ENCODE data around the gene EYA4. TPM values are rescaled to one million over a fixed set of nuclear protein-coding genes. Genes with fewer than 3 reads are reported as not detected.

The EYA4 gene
- polyA plus RNA-seq, 1 of the 3 experiments (the other 2 are of a cell fraction) = 0.08 TPM

DNA sequence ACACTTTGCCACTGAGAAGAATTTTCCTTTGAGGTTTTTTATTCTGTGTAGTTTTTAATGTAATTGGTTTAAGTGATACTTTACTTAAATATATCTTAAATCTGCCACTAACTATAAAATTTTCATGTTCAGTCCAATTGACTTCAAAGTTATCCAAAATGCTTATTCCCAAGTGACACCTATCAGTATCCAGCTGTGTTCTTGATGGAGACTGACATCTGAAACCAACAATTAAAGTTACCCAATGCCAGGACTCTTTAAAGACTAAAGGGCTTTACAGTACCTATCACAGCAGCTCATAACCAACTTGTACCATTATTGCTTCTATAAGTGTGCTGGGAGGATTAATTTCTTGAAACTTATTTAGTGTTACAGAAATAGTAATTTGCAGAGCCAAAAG is 13.8 kb upstream of the EYA4 start:
- no peaks in the 10 kb centered on the region for H3K27me3 ChIP-seq (ENCODE audit: insufficient read depth)
- H3K79me2 ChIP-seq (ENCODE audit: insufficient read depth) = no peaks in the 10 kb centered on the region
- H3K4me2 ChIP-seq = no peak overlapping the region
- POLR2A ChIA-PET = no interaction called here
- H3K9me2 ChIP-seq = no peaks in the 10 kb centered on the region
- CTCF ChIA-PET = no interaction called here
- no peaks in the 10 kb centered on the region for H3K9me3 ChIP-seq
- H3K27ac ChIP-seq (ENCODE audit: low read depth in 2 of 2, low read length in 1 of 2) = no peak overlapping the region
- no peaks in the 10 kb centered on the region for H4K20me1 ChIP-seq (ENCODE audit: insufficient read depth)
- no peaks in the 10 kb centered on the region for H3K4me1 ChIP-seq (ENCODE audit: control insufficient read depth in 1 of 2, insufficient read depth in 2 of 2, low read depth in 1 of 2, low read length in 1 of 2)
- no peak for TF ChIP-seq TEAD4 (IDR thresholded peaks at IDR 0.05; ENCODE audit: borderline replicate concordance, insufficient read depth)
- TF ChIP-seq RAD21 (IDR thresholded peaks at IDR 0.05; ENCODE audit: low read length) = no peak
- TF ChIP-seq MXI1 (IDR thresholded peaks at IDR 0.05; ENCODE audit: low read depth, low read length) = no peak
- TF ChIP-seq, protein P1, sequence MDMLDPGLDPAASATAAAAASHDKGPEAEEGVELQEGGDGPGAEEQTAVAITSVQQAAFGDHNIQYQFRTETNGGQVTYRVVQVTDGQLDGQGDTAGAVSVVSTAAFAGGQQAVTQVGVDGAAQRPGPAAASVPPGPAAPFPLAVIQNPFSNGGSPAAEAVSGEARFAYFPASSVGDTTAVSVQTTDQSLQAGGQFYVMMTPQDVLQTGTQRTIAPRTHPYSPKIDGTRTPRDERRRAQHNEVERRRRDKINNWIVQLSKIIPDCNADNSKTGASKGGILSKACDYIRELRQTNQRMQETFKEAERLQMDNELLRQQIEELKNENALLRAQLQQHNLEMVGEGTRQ (IDR thresholded peaks at IDR 0.05; ENCODE audit: borderline replicate concordance, low read depth, low read length) = no peak
- TF ChIP-seq GABPA (IDR thresholded peaks at IDR 0.05; ENCODE audit: low read depth) = no peak
- TF ChIP-seq EP300 (IDR thresholded peaks at IDR 0.05; ENCODE audit: borderline replicate concordance in 1 of 2, low read depth in 1 of 2, low read length in 1 of 2) = no peak
- TF ChIP-seq RCOR1 (IDR thresholded peaks at IDR 0.05; ENCODE audit: low read length) = no peak
- TF ChIP-seq, protein P2, sequence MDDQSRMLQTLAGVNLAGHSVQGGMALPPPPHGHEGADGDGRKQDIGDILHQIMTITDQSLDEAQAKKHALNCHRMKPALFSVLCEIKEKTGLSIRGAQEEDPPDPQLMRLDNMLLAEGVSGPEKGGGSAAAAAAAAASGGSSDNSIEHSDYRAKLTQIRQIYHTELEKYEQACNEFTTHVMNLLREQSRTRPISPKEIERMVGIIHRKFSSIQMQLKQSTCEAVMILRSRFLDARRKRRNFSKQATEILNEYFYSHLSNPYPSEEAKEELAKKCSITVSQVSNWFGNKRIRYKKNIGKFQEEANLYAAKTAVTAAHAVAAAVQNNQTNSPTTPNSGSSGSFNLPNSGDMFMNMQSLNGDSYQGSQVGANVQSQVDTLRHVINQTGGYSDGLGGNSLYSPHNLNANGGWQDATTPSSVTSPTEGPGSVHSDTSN (IDR thresholded peaks at IDR 0.05) = no peak
- TF ChIP-seq TAF1 (IDR thresholded peaks at IDR 0.05; ENCODE audit: borderline replicate concordance, low read depth, low read length) = no peak
- no peaks in the 10 kb centered on the region for H3K36me3 ChIP-seq (replicated peaks in 1 of 2; ENCODE audit: control insufficient read depth in 1 of 2, insufficient read depth in 2 of 2, low read length in 1 of 2)
- H3K4me3 ChIP-seq (ENCODE audit: low read depth in 2 of 2, low read length in 1 of 2) = no peak overlapping the region
- no peak for DNase-seq
- H2AFZ ChIP-seq (ENCODE audit: low read depth) = no peak overlapping the region
- H3F3A ChIP-seq (replicated peaks; ENCODE audit: insufficient read depth) = no peaks in the 10 kb centered on the region
- H3K9ac ChIP-seq = no peak overlapping the region

DNA sequence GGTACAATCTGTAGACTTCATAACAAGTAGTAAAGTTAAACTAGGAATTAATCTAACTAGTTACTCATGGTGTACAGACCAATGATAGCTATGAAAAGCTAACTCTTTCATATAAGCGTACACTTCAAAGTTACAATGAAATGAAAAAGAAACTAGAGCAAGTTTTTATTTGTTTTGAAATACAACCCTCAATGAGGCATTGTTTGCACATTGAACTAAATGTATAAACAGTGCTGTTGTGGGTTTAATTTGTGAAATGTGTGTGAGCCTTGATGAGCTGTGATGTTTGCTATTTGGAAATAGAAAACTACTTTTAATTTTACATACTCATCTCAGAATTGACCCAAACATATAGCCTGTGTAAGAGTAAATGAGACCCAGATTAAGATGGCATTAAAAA is 11.1 kb upstream of the EYA4 start:
- WGBS (ENCODE audit: low lambda C conversion rate) = 50% methylated on average over 1 of the region's 1 CpG

More for the DNA sequence above, 11.1 kb upstream of the EYA4 start:
- no peak for TF ChIP-seq RAD21 (IDR thresholded peaks at IDR 0.05; ENCODE audit: low read length)
- TF ChIP-seq SMC3 (IDR thresholded peaks at IDR 0.05; ENCODE audit: low read depth, low read length) = no peak
- no peak for TF ChIP-seq RFX5 (IDR thresholded peaks at IDR 0.05; ENCODE audit: low read length)
- TF ChIP-seq, protein P3, sequence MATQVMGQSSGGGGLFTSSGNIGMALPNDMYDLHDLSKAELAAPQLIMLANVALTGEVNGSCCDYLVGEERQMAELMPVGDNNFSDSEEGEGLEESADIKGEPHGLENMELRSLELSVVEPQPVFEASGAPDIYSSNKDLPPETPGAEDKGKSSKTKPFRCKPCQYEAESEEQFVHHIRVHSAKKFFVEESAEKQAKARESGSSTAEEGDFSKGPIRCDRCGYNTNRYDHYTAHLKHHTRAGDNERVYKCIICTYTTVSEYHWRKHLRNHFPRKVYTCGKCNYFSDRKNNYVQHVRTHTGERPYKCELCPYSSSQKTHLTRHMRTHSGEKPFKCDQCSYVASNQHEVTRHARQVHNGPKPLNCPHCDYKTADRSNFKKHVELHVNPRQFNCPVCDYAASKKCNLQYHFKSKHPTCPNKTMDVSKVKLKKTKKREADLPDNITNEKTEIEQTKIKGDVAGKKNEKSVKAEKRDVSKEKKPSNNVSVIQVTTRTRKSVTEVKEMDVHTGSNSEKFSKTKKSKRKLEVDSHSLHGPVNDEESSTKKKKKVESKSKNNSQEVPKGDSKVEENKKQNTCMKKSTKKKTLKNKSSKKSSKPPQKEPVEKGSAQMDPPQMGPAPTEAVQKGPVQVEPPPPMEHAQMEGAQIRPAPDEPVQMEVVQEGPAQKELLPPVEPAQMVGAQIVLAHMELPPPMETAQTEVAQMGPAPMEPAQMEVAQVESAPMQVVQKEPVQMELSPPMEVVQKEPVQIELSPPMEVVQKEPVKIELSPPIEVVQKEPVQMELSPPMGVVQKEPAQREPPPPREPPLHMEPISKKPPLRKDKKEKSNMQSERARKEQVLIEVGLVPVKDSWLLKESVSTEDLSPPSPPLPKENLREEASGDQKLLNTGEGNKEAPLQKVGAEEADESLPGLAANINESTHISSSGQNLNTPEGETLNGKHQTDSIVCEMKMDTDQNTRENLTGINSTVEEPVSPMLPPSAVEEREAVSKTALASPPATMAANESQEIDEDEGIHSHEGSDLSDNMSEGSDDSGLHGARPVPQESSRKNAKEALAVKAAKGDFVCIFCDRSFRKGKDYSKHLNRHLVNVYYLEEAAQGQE (IDR thresholded peaks at IDR 0.05; ENCODE audit: low read depth, low read length) = no peak
- no peak for TF ChIP-seq EZH2phosphoT487 (IDR thresholded peaks at IDR 0.05; ENCODE audit: borderline replicate concordance, low read depth)
- TF ChIP-seq, protein P4, sequence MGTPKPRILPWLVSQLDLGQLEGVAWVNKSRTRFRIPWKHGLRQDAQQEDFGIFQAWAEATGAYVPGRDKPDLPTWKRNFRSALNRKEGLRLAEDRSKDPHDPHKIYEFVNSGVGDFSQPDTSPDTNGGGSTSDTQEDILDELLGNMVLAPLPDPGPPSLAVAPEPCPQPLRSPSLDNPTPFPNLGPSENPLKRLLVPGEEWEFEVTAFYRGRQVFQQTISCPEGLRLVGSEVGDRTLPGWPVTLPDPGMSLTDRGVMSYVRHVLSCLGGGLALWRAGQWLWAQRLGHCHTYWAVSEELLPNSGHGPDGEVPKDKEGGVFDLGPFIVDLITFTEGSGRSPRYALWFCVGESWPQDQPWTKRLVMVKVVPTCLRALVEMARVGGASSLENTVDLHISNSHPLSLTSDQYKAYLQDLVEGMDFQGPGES (IDR thresholded peaks at IDR 0.05; ENCODE audit: low read depth, low read length) = no peak
- TF ChIP-seq MXI1 (IDR thresholded peaks at IDR 0.05; ENCODE audit: low read depth, low read length) = no peak
- no peak for DNase-seq
- Histone ChIP-seq H4K20me1 (ENCODE audit: insufficient read depth) (no peaks in the 10 kb centered on the region), H2AFZ (ENCODE audit: low read depth) (no peak overlapping the region), H3K27ac (ENCODE audit: low read depth in 2 of 2, low read length in 1 of 2) (no peak overlapping the region), H3K9ac (no peak overlapping the region), H3F3A (replicated peaks; ENCODE audit: insufficient read depth) (no peaks in the 10 kb centered on the region), H3K79me2 (ENCODE audit: insufficient read depth) (no peaks in the 10 kb centered on the region), H3K9me2 (no peaks in the 10 kb centered on the region), H3K4me1 (ENCODE audit: control insufficient read depth in 1 of 2, insufficient read depth in 2 of 2, low read depth in 1 of 2, low read length in 1 of 2) (no peaks in the 10 kb centered on the region), H3K9me3 (no peaks in the 10 kb centered on the region), H3K4me3 (ENCODE audit: low read depth in 2 of 2, low read length in 1 of 2) (no peak overlapping the region), H3K36me3 (replicated peaks in 1 of 2; ENCODE audit: control insufficient read depth in 1 of 2, insufficient read depth in 2 of 2, low read length in 1 of 2) (no peaks in the 10 kb centered on the region), H3K27me3 (ENCODE audit: insufficient read depth) (no peaks in the 10 kb centered on the region), H3K4me2 (no peak overlapping the region)
- ChIA-PET POLR2A (no interaction called here), CTCF (interaction anchor here (1.4 kb wide), 1 partner anchor 27 kb away, joined by 3 read pairs; no protein-coding TSS in a partner anchor)
